NOMO-1 treated with dmso at 0.1 percent for 144 hours (cell line): ENCODE data around the gene SLC25A39.

Source experiments
- DNase-seq: peaks from one replicate; lab custom pipeline; 2025; ENCODE audit not compliant: unreplicated experiment; lab: John Stamatoyannopoulos, UW

SLC25A39 gene

GRCh38 chr17:44314869-44315661 is 9.6 kb downstream of the SLC25A39 start:
- no peak for DNase-seq

GRCh38 chr17:44314524-44314868 is 10.1 kb downstream of the SLC25A39 start:
- DNase-seq, result no peak

- no peak for DNase-seq
Measured at GRCh38 chr17:44314031-44314430, 10.6 kb downstream of the SLC25A39 start.

GRCh38 chr17:44312396-44313104 is 12.1 kb downstream of the SLC25A39 start:
- DNase-seq, result no peak

GRCh38 chr17:44311562-44312181 is 13.0 kb downstream of the SLC25A39 start:
- no peak for DNase-seq

GRCh38 chr17:44310609-44311376 is 13.8 kb downstream of the SLC25A39 start:
- no peak for DNase-seq

DNA sequence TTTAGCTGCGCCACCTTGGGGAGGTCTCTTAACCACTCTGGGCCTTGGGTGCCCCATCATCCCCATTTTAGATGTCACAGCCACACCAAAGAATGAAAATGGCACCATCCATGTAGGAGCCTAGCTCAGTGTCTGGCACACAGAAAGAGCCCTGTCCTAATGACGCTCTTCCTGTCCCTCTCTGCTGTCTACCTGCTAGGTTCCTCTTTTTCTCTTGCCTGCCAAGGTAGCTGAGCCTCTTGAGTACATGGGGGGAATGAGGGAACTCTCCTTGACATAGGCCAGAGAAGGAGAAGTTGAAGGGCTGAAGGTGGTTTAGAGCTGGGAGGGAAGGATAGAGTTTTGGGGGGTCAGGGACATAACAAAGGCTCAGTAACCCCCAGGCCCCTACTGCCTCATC is 14.4 kb downstream of the SLC25A39 start:
- no peak for DNase-seq

GRCh38 chr17:44309472-44309871 is 15.2 kb downstream of the SLC25A39 start:
- DNase-seq, result no peak

DNA sequence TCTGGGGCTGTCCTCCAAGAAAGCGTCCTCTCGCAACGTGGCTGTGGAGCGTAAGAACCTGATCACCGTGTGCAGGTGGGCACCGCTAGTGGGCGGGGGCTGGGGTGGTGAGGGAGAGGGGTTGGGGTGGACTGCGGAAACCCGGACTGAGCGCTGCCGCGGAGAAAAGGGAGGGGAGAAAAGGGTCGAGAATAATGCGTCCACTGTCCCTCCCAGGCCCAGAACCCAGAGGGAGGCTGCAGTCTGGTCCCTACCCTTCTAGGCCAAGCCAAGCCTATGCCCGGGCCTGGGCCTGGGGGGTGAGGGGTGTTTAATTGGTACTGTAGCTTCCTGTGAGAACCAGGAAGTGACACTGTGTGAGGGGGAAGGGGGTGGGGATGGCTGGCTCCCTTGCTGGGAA is 15.8 kb downstream of the SLC25A39 start:
- no peak for DNase-seq

GRCh38 chr17:44308320-44308818 is 16.3 kb downstream of the SLC25A39 start, which contains the start of gene RUNDC3A:
TSS of gene RUNDC3A (plus strand) at chr17:44308601. CDS start at chr17:44308833, 232 bp downstream.
- DNase-seq, result peak; percentile 49

- DNase-seq, result no peak
Measured at GRCh38 chr17:44307387-44308186, 17.0 kb downstream of the SLC25A39 start.

DNA sequence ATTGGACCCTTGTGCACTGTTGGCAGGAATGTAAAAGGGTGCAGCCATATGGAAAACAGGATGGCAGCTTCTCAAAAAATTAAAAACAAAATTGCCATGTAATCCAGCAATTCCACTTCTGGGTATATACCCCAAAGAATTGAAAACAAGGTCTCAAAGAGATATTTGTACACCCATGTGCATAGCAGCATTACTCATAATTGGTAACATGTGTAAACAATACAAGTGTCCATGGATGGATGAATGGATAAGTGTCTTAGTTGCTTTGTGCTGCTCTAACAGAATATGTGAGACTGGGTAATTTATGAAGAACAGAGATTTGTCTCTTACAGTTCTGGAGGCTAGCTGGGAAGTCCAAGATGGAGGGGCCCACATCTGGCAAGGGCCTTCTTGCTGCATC is 20.0 kb downstream of the SLC25A39 start:
- no peak for DNase-seq

DNA sequence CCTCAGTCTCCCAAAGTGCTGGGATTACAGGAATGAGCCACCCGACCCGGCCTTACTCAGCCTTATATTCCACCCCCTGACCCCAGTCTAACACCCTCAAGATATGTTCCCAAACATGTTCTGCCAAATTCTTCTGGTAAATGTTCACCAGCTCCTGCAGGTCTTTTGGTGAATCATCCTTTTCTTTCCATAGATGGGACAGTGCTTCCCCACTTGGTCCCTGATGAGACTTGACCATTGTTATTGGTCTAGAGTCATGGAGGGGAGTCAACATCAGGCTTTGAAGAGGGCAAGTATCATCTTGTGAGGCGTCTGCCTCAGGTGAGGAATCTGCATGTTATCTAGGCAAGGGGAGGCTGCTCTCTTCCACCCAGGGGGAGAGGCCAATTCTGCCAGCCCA is 26.6 kb downstream of the SLC25A39 start:
- DNase-seq, result no peak

DNA sequence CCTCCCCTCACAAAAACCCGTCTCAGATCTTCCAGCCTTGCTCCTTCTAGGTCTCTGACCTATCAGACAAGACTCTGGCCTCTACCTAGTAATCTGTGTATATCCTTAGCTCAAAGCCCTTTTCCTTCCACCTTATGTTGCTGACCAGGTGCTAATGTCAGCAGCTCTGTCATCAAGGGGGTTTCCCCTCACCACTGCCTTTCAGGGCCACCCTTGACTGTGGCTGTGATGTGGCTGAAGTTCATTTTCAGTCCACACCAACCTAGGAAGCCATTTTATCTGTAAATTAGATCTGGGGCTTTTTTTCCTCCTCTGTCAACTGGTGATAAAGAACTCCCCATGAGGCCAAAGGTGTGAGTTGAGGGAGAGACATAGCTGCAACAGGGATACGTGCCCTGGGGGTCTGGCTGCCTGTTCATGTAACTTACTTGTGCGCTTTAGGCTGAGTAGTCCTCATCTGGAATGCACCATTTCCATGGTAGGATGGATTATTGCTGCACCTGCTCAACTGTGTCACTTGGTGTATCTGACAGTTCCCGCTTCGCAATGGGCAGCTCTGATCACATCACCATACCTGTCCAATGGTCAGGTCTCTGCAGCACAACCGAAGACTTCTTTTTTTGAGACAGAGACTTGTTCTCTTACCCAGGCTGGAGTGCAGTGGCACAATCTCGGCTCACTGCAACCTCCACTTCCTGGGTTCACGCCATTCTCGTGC is 31.0 kb downstream of the SLC25A39 start:
- no peak for DNase-seq

GRCh38 chr17:44287651-44288050 is 37.0 kb downstream of the SLC25A39 start:
- no peak for DNase-seq

- DNase-seq, result no peak
Measured at GRCh38 chr17:44284024-44284400, 40.6 kb downstream of the SLC25A39 start.

DNA sequence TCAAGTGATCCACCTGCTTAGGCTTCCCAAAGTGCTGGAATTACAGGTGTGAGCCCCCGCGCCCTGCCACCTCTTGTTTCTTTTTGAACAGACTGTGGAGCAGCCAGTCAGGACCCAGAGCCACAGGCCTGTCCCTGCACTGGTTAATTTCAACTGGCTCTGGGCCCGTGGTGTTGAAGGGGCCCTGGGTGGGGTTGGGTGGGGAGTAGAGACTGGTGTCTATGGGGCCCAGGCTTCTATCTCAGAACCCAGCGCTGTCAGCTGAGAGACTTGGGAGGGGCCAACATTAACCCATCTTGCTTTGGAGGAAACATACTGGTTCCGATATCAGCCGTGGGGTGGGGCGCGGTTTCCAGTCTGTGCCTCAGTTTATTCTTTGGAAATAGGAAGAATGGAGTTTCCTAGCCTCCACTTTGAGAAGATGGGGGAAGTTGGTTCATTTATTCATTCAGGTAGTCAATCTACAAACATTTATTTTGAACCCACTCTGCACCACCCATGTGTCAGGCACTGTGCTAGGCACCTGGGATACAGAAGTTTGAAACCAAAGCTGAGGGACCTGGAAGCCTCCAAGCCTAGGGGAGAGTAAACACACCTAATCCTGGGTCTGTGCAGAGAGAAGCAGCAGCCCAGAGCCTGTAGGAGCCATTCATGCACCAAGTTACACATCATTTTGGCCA is 41.1 kb downstream of the SLC25A39 start:
- DNase-seq, result no peak

- DNase-seq, result no peak
Measured at GRCh38 chr17:44282264-44282663, 42.4 kb downstream of the SLC25A39 start.

DNA sequence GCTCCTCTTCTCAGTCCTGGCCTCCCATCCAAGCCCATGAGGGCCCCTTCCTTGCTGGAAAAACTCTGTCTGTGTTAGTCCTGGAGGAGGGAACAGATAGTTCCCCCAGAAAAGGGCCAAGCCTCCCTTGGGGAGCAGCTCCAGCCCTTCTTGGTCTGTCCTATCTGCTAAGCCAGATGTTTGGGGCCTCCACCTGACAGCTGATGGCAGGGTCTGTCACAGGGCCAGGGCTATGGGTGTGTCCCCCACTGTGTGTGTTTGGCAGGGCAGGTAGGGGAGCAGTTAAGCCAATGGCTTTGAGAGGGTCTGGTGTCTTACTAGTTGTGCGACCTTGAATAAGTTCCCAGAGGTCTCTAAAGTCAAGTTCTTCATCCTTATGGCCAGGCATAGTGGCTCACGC is 43.1 kb downstream of the SLC25A39 start:
- no peak for DNase-seq
